A673 (cell line): Measurements from ENCODE around the gene ALOX12.
"Not testable (repeated sequence)": the region's sequence is repeated elsewhere in the genome, so short reads cannot be mapped to it uniquely, and the experiment has no call there.

ENCODE experiments used
- CTCF ChIP-seq: fragments of 300-800, 200-600 bp; sonication (generic); conservative IDR thresholded peaks from 2 replicates; pipeline ENCODE4 v1.5.1; 2017; ENCODE audit warnings: low read depth, mild to moderate bottlenecking, antibody characterized with exemption, low read length, moderate library complexity, mixed read lengths
- EZH2 ChIP-seq: fragments of 200-600 bp; sonication (generic); IDR thresholded peaks from 2 replicates; pipeline ENCODE4 v1.6.1; 2017; ENCODE audit warnings: borderline replicate concordance, low read depth, mild to moderate bottlenecking, mixed read lengths, antibody characterized with exemption, low read length; ENCODE audit not compliant: poor library complexity, severe bottlenecking

DNA sequence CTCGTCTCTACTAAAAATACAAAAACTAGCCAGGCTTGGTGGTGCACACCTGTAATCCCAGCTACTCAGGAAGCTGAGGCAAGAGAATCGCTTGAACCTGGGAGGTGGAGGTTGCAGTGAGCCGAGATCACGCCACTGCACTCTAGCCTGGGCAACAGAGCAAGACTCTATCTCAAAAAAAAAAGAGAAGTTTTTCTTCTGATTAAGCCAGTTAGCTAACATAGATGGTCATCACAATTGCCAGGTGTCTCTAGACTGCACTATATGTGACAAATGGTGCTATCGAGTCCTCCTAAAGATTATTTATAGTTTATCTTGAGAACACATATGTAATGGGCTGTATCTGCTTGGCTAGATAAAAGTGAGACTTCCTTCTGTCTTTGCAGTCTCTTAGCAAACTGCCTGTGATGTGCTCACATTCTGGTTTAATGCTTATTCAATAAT is 2.2 kb upstream of the ALOX12 start:
- TF ChIP-seq CTCF, EZH2: not testable (repeated sequence)
